Measurements from ENCODE around the gene GTPBP1.

Gene GTPBP1

GRCh38 chr22:38760477-38761201 is 54.9 kb downstream of the GTPBP1 start:
- no peak for DNase-seq (ENCODE audit: low read depth)

GRCh38 chr22:38761202-38762162 is 55.7 kb downstream of the GTPBP1 start:
- no peak for DNase-seq (ENCODE audit: low read depth)

DNA sequence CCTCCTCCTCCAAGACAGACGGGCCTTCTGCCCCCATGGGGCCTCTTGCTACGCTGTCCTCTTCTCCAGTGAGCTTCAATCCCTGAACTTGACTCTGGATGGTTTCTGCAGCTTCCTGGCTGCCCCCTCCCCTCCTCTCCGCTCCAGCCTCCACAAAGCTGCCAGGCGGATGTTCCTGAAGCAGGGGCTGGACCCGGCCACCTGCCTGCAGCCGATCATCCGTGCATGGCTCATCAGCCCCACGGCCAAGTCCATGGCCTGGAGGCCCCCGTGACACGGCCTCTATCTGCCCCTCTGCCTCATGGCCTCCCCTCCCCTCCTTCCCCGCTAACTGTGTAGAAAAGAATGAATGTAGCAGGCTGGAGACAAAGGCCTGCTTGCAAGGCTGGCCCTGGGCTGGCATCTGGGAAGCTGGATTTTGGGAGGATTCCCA is 56.8 kb downstream of the GTPBP1 start:
- DNase-seq (ENCODE audit: low read depth) = no peak

DNA sequence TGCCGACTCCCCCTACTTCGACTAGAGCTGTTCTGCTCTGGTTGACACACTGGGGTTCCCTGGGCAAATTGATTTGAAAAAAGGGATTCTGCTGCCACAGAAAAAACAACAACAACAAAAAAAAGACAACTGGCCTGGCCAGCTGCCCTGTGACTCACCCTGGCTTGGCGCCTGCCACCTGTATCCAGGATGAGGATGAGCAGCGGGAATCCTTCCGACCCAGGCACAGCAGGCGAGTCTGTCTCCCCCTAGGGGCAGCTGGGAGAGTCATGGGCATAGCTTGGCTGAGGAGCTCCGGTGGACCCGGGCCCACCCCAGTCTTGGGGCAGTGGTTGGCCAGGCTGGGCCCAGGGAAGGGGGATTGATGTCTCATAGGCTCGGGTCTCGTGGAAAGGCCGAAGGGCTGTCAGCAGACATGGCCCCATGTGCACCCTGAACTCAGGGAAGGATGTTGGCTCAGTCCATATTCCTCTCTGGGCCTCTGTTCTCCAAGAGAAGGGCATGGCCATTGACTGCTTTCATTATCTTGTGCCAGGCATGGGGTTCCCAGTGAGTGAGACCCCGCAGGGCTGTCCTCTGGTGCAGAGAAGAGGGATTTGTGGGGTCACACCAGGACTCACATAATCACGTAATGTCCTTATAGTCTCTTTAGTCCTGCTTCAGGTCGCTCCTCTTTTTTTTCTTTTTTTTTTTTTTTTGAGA is 60.5 kb downstream of the GTPBP1 start:
- DNase-seq (ENCODE audit: low read depth) = no peak

- DNase-seq (ENCODE audit: low read depth) = no peak
These were observed 61.6 kb downstream of the GTPBP1 start for GRCh38 chr22:38767313-38767712.

DNA sequence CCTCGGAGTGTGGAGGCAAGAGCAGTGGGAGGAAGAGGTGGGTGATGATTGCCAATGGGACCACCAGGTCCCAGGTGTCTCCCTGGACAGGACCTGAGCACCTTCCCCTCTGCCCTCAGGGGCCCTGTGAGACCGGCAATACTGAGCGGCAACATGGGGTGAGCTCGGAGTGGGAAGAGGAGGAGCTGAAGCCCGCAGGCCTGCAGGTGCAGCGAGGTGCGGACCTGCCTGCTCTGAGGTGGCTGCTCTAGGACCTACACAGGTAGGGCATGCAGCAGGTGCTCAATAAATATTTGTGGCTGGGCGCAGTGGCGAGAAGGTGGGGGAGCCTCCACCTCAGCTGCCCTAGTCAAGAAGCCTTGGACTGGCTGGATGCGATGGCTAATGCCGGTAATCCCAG is 62.3 kb downstream of the GTPBP1 start:
- DNase-seq (ENCODE audit: low read depth) = no peak

DNA sequence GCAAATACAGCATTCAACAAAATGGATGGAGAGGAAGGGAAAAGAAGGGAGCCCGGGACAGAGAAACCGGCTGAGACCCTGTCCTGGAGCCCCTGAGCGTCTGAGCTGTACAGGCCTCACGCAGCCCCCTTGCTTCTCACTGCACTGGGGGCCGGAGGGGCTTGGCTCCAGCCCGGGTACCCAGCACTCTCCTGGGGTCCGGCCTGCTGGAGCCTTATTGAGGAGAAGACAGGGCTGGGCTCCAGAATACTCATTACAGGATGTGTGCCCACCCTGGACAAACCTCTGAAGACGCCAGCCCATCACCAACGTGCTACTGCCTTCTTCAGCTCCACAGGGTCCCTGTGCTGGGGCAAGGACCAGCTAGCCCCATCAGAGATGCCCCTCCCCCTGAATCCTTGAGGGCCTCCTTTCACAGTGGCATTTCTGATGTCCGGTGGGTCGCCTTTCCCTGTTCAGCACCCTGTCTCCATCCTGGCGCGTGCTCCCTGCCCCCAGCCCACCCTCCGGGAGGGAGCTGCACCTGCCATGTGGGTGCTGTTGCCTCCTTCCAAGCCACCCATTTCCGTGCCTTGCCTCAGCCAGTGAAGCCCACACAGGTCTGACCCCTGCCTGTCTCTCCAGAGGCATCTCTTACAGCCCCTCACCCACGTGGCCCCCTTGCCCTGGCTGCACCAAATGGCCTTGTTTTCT is 64.7 kb downstream of the GTPBP1 start:
- DNase-seq (ENCODE audit: low read depth) = no peak

DNA sequence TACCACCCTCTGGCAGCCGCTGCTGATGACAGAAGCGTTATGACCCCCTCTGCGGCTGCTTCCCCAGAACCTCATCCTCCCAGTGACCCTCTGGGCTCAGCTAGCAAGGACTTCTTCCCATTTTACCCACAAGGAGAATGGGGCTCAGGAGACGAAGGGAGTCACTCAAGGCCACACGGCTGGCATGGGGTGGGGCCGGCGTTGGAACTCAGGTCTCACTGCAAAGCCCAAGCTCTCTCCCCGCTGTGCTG is 66.8 kb downstream of the GTPBP1 start:
- no peak for DNase-seq (ENCODE audit: low read depth)

GRCh38 chr22:38773363-38773946 is 67.7 kb downstream of the GTPBP1 start:
- DNase-seq (ENCODE audit: low read depth) = no peak

DNA sequence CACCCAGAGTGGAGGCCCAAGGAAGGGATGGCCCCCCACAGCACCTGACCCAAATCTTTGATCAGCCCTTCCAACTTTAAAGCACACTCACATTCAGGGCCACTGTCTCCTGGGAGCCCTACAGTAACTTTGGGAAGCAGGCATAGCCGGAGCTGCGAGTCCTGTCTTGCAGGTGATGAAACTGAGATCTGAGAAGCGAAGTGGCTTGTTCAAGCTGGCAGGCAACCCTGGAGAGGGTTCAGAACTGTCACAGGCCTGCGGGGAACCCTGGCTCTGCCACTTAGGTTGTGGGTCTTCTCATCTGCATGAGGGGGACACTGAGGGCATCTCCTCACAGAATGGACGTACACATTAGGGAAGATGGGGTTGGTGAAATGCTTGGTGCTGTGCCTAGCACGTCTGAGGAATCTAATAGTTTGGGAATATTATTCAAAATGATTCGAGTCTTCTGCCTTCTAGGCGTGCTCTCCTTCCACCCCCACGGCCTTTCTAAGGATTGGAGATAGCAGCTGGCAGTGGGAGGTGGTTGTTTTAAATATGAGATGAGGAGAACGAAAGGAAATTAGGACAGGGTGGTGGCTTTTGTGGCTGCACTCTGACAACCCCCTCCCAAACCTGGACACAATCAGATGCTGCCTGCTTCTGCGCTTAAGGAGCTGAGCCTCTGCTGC is 68.9 kb downstream of the GTPBP1 start:
- DNase-seq (ENCODE audit: low read depth) = no peak

GRCh38 chr22:38775656-38776055 is 69.9 kb downstream of the GTPBP1 start:
- no peak for DNase-seq (ENCODE audit: low read depth)

DNA sequence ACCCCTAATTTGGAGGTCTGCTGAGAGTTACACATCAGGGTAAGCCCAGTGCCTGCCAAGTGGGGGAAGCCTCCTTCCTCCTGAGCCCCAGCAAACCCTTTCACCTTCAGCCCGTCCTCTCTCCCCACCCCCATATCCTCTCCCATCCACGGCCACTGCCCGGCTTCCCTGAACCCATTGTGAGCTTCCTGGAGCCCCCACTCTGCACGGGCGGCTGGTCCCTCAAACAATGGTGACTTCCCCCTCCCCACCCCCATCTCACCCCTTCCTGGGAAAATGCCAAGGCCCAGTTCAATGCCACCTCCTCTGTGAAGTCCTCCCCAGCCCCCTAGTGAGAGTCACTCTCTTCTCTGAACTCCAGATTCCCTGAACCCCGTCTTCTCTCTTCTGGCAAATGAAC is 70.3 kb downstream of the GTPBP1 start:
- no peak for DNase-seq (ENCODE audit: low read depth)

DNA sequence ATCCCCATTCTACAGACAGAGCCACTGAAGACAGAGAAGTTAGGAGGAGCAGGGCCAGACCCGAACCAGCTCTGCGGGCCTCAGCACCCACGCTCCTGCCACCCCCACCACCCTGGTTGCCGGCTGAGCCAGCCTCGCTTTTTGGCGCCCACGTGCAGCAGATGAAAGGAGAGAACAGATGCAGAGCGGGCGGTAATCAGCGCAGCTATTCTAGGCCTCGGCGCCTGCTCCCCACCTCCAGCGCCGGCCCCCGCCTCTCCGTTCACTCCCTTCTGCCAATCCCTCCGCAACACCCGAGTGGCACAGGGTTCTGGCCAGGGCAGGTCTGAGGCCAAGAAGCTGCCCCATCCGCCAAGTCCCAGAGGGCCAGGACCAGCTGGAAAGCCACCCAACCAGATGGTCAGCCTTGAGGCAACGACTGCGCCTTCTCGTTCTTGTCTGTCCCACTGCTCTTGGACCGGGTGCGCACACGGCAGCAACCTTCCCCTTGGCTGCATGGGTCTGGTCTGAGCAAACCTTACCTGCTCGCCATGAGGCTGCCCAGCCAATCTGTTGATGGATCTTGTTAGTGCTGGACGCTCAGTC is 71.4 kb downstream of the GTPBP1 start:
- no peak for DNase-seq (ENCODE audit: low read depth)

DNA sequence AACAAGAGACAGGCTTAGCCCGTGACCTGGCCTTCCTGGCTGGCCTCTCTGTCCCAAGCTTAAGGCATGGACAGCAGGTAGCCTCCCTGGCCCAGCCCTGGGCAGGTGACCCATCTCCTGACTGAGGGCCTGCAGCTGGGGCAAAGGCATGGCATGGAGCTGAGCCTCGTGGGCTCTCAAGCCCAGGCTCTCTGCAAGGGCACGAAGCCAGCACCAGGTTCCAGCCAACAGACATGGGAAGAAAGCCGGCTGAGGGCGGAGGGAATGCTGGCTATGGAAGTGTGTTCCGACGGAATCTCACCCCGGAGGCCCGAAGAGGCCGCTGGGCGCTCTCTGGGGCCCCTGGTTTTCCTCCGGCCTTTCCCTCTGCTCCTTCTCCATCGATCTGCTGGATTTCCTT is 75.3 kb downstream of the GTPBP1 start:
- no peak for DNase-seq (ENCODE audit: low read depth)

DNA sequence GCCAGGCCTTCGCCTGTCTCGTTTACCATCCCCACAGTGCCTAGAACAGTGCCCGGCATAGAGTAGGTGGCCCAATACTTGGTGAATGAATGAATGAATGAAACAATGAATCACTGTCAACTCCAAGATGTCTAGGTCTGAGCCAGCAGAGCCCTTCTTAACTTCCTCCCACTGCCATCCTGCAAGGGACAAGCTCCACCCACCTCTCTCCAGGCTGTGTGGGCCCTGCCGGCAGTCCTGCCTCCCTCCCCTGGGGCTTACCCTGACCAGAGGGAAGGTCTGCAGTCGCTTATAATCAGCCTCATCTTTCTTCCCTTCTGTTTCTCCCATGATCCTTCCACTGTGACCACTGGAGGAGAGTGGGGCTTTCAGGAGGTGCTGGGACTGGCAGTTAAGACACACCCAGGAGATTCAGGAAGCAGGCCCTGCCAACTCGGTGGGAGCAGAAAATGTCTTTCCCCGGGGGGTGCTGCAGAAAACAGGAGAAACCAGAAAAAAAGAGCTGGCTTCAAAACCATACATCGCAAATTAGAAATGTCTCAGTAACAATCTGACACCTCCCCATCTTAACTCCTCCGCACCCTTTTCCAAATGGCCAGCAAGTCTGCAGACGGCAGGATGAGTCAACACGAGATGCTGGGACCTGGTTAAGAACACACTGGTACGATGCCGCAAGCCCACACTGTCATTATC is 76.8 kb downstream of the GTPBP1 start:
- DNase-seq (ENCODE audit: low read depth) = no peak
